Measurements from ENCODE around the gene B9D2. TPM values are rescaled to one million over a fixed set of nuclear protein-coding genes. Genes with fewer than 3 reads are reported as not detected.

B9D2 gene
- total and polyA plus RNA-seq, 2 experiments from 2014 or later, result 2.7 to 7.4 TPM

GRCh38 chr19:41324921-41325639 lies 38.9 kb downstream of the B9D2 start:
- no peaks in the 10 kb centered on the region for H3K27me3 ChIP-seq (ENCODE audit: insufficient read depth)
- 0 out of 2 replicates have a peak overlapping the region, but pooled peaks have one; percentile 65 for H3K27ac ChIP-seq (ENCODE audit: low read depth)
- peaks cover 39% of the 10 kb centered on the region for H3K27me3 Mint-ChIP-seq (ENCODE audit: insufficient read depth, low read depth, poor library complexity)
- H3K27ac Mint-ChIP-seq, result peak overlapping the region; percentile 89; the same call in 1 of the 2 replicates
- H3K4me1 Mint-ChIP-seq, result peaks cover 62% of the 10 kb centered on the region
- no peaks in the 10 kb centered on the region for H3K79me2 ChIP-seq (replicated peaks; ENCODE audit: insufficient read depth)
- no peaks in the 10 kb centered on the region for H3K36me3 ChIP-seq (ENCODE audit: insufficient read depth)
- peaks cover 3% of the 10 kb centered on the region; the same call in 2 of the 3 replicates for H3K9me3 Mint-ChIP-seq
- H3K4me2 ChIP-seq, result peak overlapping the region; percentile 90
- peak; percentile 43 for ATAC-seq
- peaks cover 27% of the 10 kb centered on the region for H3F3A ChIP-seq (replicated peaks; ENCODE audit: low read depth)
- DNase-seq (ENCODE audit: low spot score), result peak; percentile 79
- no peaks in the 10 kb centered on the region for H3K9me2 ChIP-seq (ENCODE audit: insufficient read depth)
- H3K36me3 Mint-ChIP-seq (ENCODE audit: low read depth), result peaks cover 15% of the 10 kb centered on the region
- H3K4me1 ChIP-seq (ENCODE audit: insufficient read depth), result peaks cover 52% of the 10 kb centered on the region
- no peaks in the 10 kb centered on the region; the same call in 1 of the 2 replicates for H4K20me1 ChIP-seq (replicated peaks; ENCODE audit: insufficient read depth)
- H3K4me3 Mint-ChIP-seq, result peak overlapping the region; percentile 77
- H2AFZ ChIP-seq, result no peak overlapping the region
- peak overlapping the region; percentile 71 for H3K4me3 ChIP-seq
- TF ChIP-seq ZNF462 (CRISPR knock-in tag; IDR thresholded peaks at IDR 0.05) (no peak), EZH2phosphoT487 (IDR thresholded peaks at IDR 0.05; ENCODE audit: unreplicated experiment) (no peak), CREB1 (CRISPR knock-in tag; IDR thresholded peaks at IDR 0.05; ENCODE audit: low read depth) (no peak), CTCF (conservative IDR thresholded peaks at IDR 0.05; ENCODE audit: low read depth in 2 of 2) (no peak), ETS1 (IDR thresholded peaks at IDR 0.05) (no peak), POLR2AphosphoS5 (IDR thresholded peaks at IDR 0.05; ENCODE audit: low read depth) (0 out of 2 replicates have a peak, but pooled peaks have one; percentile 15)
